Gastroesophageal sphincter (tissue), 3 donors: Measurements from ENCODE around the gene RAB7B.

Experiments used
- CTCF ChIP-seq, 4 experiments: fragments of 200-600 bp in 2 of 4; fragments of 450-650 bp in 2 of 4; sonication (generic) in 1 of 4; IDR thresholded peaks; one replicate each; pipeline ENCODE4 v1.5.1; 2017 to 2019; ENCODE audit warnings: antibody characterized with exemption in 4 of 4, mild to moderate bottlenecking in 2 of 4, moderate library complexity in 2 of 4
- EP300 ChIP-seq: sonication (generic); formaldehyde crosslinking; IDR thresholded peaks from one replicate; pipeline ENCODE4 v1.6.1; 2017; ENCODE audit warnings: antibody characterized with exemption, mild to moderate bottlenecking
- POLR2A ChIP-seq, 2 donors: fragments of 450-650 bp; IDR thresholded peaks; one replicate each; pipeline ENCODE4 v1.6.1; 2017; ENCODE audit warnings: antibody characterized with exemption in 2 of 2, mild to moderate bottlenecking in 2 of 2, moderate library complexity in 1 of 2
- POLR2AphosphoS5 ChIP-seq: sonication (generic); formaldehyde crosslinking; IDR thresholded peaks from one replicate; pipeline ENCODE4 v1.6.1; 2017; ENCODE audit warnings: antibody characterized with exemption

DNA sequence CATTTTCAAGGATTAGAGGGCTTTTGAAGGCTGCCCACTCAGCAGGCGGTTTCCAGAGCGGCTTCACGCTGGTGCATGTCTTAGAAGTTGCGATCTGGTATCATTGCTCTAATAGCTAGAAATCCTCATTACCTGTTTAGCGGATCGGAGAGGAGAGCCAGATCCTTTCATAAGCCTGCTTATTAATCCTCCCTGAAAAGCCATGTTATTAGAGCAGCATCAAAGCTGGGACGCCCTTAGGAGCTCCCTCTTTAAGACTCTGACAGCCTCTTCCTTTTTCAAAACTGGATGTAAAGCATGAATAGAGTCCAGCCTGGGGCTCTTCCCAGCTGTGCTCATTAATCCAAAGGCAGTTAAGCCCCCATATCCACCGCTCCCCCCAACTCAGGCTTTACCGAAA, 34.4 kb upstream of the RAB7B start:
- no peak for TF ChIP-seq POLR2A (IDR thresholded peaks at IDR 0.05)
- TF ChIP-seq CTCF (IDR thresholded peaks at IDR 0.05), result no peak
- no peak for TF ChIP-seq POLR2AphosphoS5
- TF ChIP-seq EP300, result no peak
